Astrocyte of the cerebellum (primary cell): Measurements from ENCODE around the gene MATN4.

ENCODE experiments used
- DNase-seq: peaks from one replicate; pipeline ENCODE4 v3.0.0-alpha.2; 2011; ENCODE audit warnings: low read depth
- H3K4me3 ChIP-seq: 2 replicates; pipeline ENCODE4 v1.5.1; 2011; ENCODE audit warnings: mild to moderate bottlenecking, low read depth, low read length, moderate library complexity
- in situ Hi-C: cut with HindIII; loops from 2 replicates; pipeline ENCODE4 v1.10.0; 2017; ENCODE audit warnings: low sequenced_read_pairs
- TF ChIP-seq, protein P1 (sequence below): IDR thresholded peaks from 2 replicates; pipeline ENCODE4 v1.5.1; 2012; ENCODE audit warnings: low read length, low read depth, moderate library complexity, mild to moderate bottlenecking; ENCODE audit errors: missing control alignments

MATN4 gene

DNA sequence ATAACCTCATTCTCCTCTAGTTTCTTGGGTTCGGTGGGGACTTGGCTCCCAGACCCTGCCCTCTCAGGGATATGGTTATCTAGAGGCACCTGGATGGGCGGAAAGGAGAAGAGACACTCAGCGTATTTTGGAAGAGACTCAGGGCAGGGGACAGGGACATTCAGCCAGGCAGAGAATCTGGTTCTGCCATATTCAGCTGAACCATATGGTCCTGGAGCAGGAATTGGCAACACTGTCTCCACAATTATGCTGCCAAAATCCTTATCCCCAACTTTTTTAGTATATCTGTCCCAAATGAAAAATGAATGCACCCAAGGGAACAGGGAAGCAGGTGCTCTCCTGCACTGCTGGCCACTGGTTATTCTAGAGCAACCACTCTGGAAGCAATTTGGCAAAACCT is 22.4 kb upstream of the MATN4 start:
- DNase-seq = no peak
- TF ChIP-seq, protein P1, sequence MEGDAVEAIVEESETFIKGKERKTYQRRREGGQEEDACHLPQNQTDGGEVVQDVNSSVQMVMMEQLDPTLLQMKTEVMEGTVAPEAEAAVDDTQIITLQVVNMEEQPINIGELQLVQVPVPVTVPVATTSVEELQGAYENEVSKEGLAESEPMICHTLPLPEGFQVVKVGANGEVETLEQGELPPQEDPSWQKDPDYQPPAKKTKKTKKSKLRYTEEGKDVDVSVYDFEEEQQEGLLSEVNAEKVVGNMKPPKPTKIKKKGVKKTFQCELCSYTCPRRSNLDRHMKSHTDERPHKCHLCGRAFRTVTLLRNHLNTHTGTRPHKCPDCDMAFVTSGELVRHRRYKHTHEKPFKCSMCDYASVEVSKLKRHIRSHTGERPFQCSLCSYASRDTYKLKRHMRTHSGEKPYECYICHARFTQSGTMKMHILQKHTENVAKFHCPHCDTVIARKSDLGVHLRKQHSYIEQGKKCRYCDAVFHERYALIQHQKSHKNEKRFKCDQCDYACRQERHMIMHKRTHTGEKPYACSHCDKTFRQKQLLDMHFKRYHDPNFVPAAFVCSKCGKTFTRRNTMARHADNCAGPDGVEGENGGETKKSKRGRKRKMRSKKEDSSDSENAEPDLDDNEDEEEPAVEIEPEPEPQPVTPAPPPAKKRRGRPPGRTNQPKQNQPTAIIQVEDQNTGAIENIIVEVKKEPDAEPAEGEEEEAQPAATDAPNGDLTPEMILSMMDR = no peak
- H3K4me3 ChIP-seq = no peak overlapping the region
- in situ Hi-C loops = no loop called here

- TF ChIP-seq, protein P1 = no peak
- H3K4me3 ChIP-seq = no peak overlapping the region
- in situ Hi-C loops = loop anchor here (5.0 kb wide), 1 partner anchor 443 kb away; no protein-coding TSS in a partner anchor
- DNase-seq = no peak
These were observed 21.6 kb upstream of the MATN4 start for GRCh38 chr20:45329497-45330319.

DNA sequence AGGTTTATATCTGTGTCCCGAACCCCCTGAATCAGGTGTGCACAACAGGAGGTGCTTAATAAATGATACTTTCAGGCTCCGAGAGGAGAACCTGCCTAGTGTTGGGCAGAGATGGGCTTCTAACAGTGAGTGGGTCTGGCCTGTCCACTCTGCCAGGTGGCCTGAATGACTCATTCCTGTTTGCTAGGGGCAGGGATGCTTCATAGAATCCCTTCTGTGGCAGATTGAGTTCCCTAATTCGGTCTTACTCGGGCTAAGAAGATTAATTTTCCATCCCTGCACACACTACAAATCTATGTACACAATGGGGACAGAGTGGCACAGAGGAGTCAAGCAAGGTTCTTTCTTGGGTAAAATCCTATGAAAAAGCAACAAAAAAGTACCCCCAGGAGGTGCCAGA is 20.4 kb upstream of the MATN4 start:
- no peak overlapping the region for H3K4me3 ChIP-seq
- DNase-seq = no peak
- in situ Hi-C loops = loop anchor here (5.0 kb wide), 1 partner anchor 444 kb away; no protein-coding TSS in a partner anchor
- TF ChIP-seq, protein P1 = no peak

DNA sequence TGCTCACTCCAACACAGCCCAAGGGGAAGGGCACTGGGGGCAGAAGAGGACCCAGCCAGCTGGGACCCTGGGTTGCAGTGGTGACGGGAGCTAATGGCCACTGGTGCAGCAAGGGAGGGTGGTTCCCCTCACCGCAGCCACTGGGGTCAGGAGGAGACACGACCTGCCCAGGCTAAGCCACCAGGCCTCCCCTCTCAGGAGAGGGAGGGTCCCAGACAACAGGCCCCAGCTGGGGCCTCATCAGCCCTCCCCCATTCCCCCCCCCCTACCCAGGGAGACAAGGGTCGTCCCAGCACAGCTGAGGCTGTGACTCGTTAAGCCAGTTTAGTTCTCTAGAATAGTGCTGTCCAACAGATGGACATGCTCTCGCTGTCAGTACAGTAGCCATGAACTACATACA is 17.3 kb upstream of the MATN4 start:
- TF ChIP-seq, protein P1 = no peak
- no peak for DNase-seq
- in situ Hi-C loops = loop anchor here (5.0 kb wide), 1 partner anchor 447 kb away; no protein-coding TSS in a partner anchor

GRCh38 chr20:45323731-45324130 is 15.6 kb upstream of the MATN4 start:
- no peak for DNase-seq
- in situ Hi-C loops = no loop called here
- TF ChIP-seq, protein P1 = no peak
- no peak overlapping the region for H3K4me3 ChIP-seq

More for the DNA sequence above, 17.3 kb upstream of the MATN4 start:
- H3K4me3 ChIP-seq = no peak overlapping the region

DNA sequence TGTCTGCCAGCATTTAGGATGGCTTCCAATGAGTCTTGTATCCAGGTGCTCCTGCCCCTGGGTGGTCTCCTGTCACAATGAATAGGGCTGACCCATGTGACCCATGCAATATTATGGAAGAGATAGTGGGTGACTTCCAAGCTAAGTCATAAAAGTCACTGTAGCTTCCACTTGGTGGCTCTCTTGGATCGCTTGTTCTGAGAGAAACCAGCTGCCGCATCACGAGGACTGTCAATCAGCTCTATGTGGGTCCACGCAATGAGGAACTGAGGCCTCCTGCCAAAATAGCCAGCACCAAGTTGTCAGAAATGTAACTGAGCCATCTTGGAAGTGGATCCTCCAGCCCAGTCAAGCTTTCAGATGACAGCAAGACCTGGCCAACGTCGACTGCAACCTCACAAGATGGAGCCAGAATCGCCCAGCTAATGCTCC is 14.9 kb upstream of the MATN4 start:
- H3K4me3 ChIP-seq = no peak overlapping the region
- in situ Hi-C loops = no loop called here
- TF ChIP-seq, protein P1 = no peak
- DNase-seq = no peak
